ENCODE results near the gene EIF4B. TPM values are rescaled to one million over a fixed set of nuclear protein-coding genes. Genes with fewer than 3 reads are reported as not detected.
A peak's percentile ranks its signal among the peaks of the same experiment; 100 is the strongest.

The EIF4B gene
- total RNA-seq, 1 experiment from 2014 or later: 713 TPM

- H2BK5ac ChIP-seq (ENCODE audit: insufficient read length, low read length): no peak overlapping the region
- no peak overlapping the region for H3K18ac ChIP-seq (ENCODE audit: insufficient read length, low read depth, low read length)
- H3K36me3 Mint-ChIP-seq (ENCODE audit: insufficient read depth in 1 of 3, low read depth in 3 of 3): no peaks in the 10 kb centered on the region
- no peak overlapping the region; a peak in 1 of 5 replicates for H3K4me3 Mint-ChIP-seq
- H3K9me3 Mint-ChIP-seq: no peaks in the 10 kb centered on the region
- H3K4me2 ChIP-seq (ENCODE audit: insufficient read depth, insufficient read length, low read length): no peak overlapping the region
- no peak overlapping the region for H2AFZ ChIP-seq (ENCODE audit: low read length)
- H2BK20ac ChIP-seq (ENCODE audit: low read depth, low read length, poor library complexity, severe bottlenecking): no peak overlapping the region
- no peaks in the 10 kb centered on the region for H4K20me1 ChIP-seq (ENCODE audit: control insufficient read depth, insufficient read depth, insufficient read length)
- H4K91ac ChIP-seq (ENCODE audit: insufficient read length, low read depth, low read length): no peak overlapping the region
- no peak overlapping the region for H3K9ac ChIP-seq (ENCODE audit: extremely low read depth, insufficient read length, low read length)
- no peak overlapping the region for H3K4ac ChIP-seq (ENCODE audit: low read depth, low read length)
- 0 out of 7 replicates have a peak overlapping the region, but pooled peaks of 1 of the 3 experiments have one; percentile 20 for H3K27ac Mint-ChIP-seq
- no peak overlapping the region for H3K27ac ChIP-seq (ENCODE audit: insufficient read length, low read depth, low read length)
- H3K9me3 ChIP-seq (ENCODE audit: control insufficient read depth, low read depth, low read length): no peaks in the 10 kb centered on the region
- H3K14ac ChIP-seq (ENCODE audit: insufficient read depth, low read length): no peak overlapping the region
- H2BK120ac ChIP-seq (ENCODE audit: low read depth, low read length, poor library complexity, severe bottlenecking): no peak overlapping the region
- H3T11ph ChIP-seq (ENCODE audit: low read length): no peak overlapping the region
- H3K4me1 ChIP-seq (ENCODE audit: insufficient read depth, low read length): no peaks in the 10 kb centered on the region; the same call in 1 of the 2 replicates
- no peak overlapping the region for H2AK5ac ChIP-seq (ENCODE audit: insufficient read length, low read length)
- H3K79me1 ChIP-seq (ENCODE audit: insufficient read depth, low read depth, low read length, poor library complexity, severe bottlenecking): no peaks in the 10 kb centered on the region
- no peaks in the 10 kb centered on the region for H3K23me2 ChIP-seq (ENCODE audit: insufficient read length, low read depth, low read length, poor library complexity, severe bottlenecking)
- no peak overlapping the region for H4K8ac ChIP-seq (replicated peaks; ENCODE audit: insufficient read length, low read depth, low read length)
- DNase-seq: no peak
- H3K56ac ChIP-seq (ENCODE audit: insufficient read length, low read depth, low read length): no peak overlapping the region
- TF ChIP-seq CTCF (conservative IDR thresholded peaks at IDR 0.05): no peak
- WGBS (ENCODE audit: extremely low coverage, insufficient read length, low lambda C conversion rate): no CpG with 5 or more reads among the region's 4 CpGs
- peaks cover 18 to 26% of the 10 kb centered on the region in 2 experiments for H3K4me1 Mint-ChIP-seq
- H4K5ac ChIP-seq (ENCODE audit: insufficient read length, low read depth, low read length): no peak overlapping the region
- no peak overlapping the region for H2BK15ac ChIP-seq (ENCODE audit: low read depth, low read length)
- H2BK12ac ChIP-seq (ENCODE audit: insufficient read length, low read depth, low read length): no peak overlapping the region
- no peak overlapping the region for H3K23ac ChIP-seq (ENCODE audit: insufficient read length, low read depth, low read length)
- H3K27me3 ChIP-seq (ENCODE audit: insufficient read depth, low read length): no peaks in the 10 kb centered on the region
- peaks cover 13% of the 10 kb centered on the region for H3K27me3 Mint-ChIP-seq (ENCODE audit: low read depth)
- no peaks in the 10 kb centered on the region for H3K79me2 ChIP-seq (ENCODE audit: insufficient read depth, low read length)
Measured at GRCh38 chr12:52980096-52980649, 26.1 kb upstream of the EIF4B start.
